ENCODE measurements around the gene KCNQ5.

Gene KCNQ5

GRCh38 chr6:72855471-72855870 is 233.6 kb downstream of the KCNQ5 start:
- TF ChIP-seq CTCF (IDR thresholded peaks at IDR 0.05; ENCODE audit: insufficient read depth, low read length, poor library complexity, severe bottlenecking) (no peak), EZH2phosphoT487 (conservative IDR thresholded peaks at IDR 0.05; ENCODE audit: low read length) (no peak)
- H3K9ac ChIP-seq (ENCODE audit: low read length), result no peak overlapping the region
- no peaks in the 10 kb centered on the region for H3K9me2 ChIP-seq (replicated peaks; ENCODE audit: insufficient read depth, low read length)
- no peak overlapping the region for H3K4me3 ChIP-seq (ENCODE audit: insufficient read depth, low read length, poor library complexity, severe bottlenecking)
- H3K9me3 ChIP-seq (ENCODE audit: insufficient read depth, low read length), result no peaks in the 10 kb centered on the region
- no peaks in the 10 kb centered on the region for H3K27me3 ChIP-seq (ENCODE audit: low read length)
- H3K79me2 ChIP-seq (ENCODE audit: insufficient read depth, low read length), result peaks cover 44% of the 10 kb centered on the region; the same call in 1 of the 2 replicates
- H3F3A ChIP-seq (ENCODE audit: insufficient read depth), result no peaks in the 10 kb centered on the region
- peaks cover 5% of the 10 kb centered on the region; the same call in 1 of the 2 replicates for H4K20me1 ChIP-seq (ENCODE audit: low read depth, low read length)
- no peak overlapping the region for H3K4me2 ChIP-seq (ENCODE audit: low read depth, low read length, poor library complexity, severe bottlenecking)
- H3K36me3 ChIP-seq (ENCODE audit: low read length), result no peaks in the 10 kb centered on the region
- H2AFZ ChIP-seq (ENCODE audit: low read depth, low read length, severe bottlenecking), result no peak overlapping the region
- H3K27ac ChIP-seq (ENCODE audit: low read depth, low read length), result no peak overlapping the region

- Histone ChIP-seq H3K36me3 (ENCODE audit: low read length) (no peaks in the 10 kb centered on the region), H2AFZ (ENCODE audit: low read depth, low read length, severe bottlenecking) (no peak overlapping the region), H3F3A (ENCODE audit: insufficient read depth) (no peaks in the 10 kb centered on the region), H3K9ac (ENCODE audit: low read length) (no peak overlapping the region), H3K4me2 (ENCODE audit: low read depth, low read length, poor library complexity, severe bottlenecking) (no peak overlapping the region), H4K20me1 (ENCODE audit: low read depth, low read length) (peaks cover 5% of the 10 kb centered on the region; the same call in 1 of the 2 replicates), H3K27ac (ENCODE audit: low read depth, low read length) (no peak overlapping the region), H3K79me2 (ENCODE audit: insufficient read depth, low read length) (peaks cover 49% of the 10 kb centered on the region; the same call in 1 of the 2 replicates), H3K9me3 (ENCODE audit: insufficient read depth, low read length) (no peaks in the 10 kb centered on the region), H3K9me2 (replicated peaks; ENCODE audit: insufficient read depth, low read length) (no peaks in the 10 kb centered on the region), H3K4me3 (ENCODE audit: insufficient read depth, low read length, poor library complexity, severe bottlenecking) (no peak overlapping the region), H3K27me3 (ENCODE audit: low read length) (no peaks in the 10 kb centered on the region)
- TF ChIP-seq EZH2phosphoT487 (conservative IDR thresholded peaks at IDR 0.05; ENCODE audit: low read length) (no peak), CTCF (IDR thresholded peaks at IDR 0.05; ENCODE audit: insufficient read depth, low read length, poor library complexity, severe bottlenecking) (no peak)
Measured at GRCh38 chr6:72856801-72857200, 234.9 kb downstream of the KCNQ5 start.

- H3K9me3 ChIP-seq (ENCODE audit: insufficient read depth, low read length), result no peaks in the 10 kb centered on the region
- H3K9ac ChIP-seq (ENCODE audit: low read length), result no peak overlapping the region
- H3K36me3 ChIP-seq (ENCODE audit: low read length), result no peaks in the 10 kb centered on the region
- H3K4me2 ChIP-seq (ENCODE audit: low read depth, low read length, poor library complexity, severe bottlenecking), result no peak overlapping the region
- H3K9me2 ChIP-seq (replicated peaks; ENCODE audit: insufficient read depth, low read length), result no peaks in the 10 kb centered on the region
- no peak overlapping the region for H3K4me3 ChIP-seq (ENCODE audit: insufficient read depth, low read length, poor library complexity, severe bottlenecking)
- H3K27me3 ChIP-seq (ENCODE audit: low read length), result no peaks in the 10 kb centered on the region
- H4K20me1 ChIP-seq (ENCODE audit: low read depth, low read length), result peaks cover 5% of the 10 kb centered on the region; the same call in 1 of the 2 replicates
- H3K79me2 ChIP-seq (ENCODE audit: insufficient read depth, low read length), result peaks cover 54% of the 10 kb centered on the region; the same call in 1 of the 2 replicates
- H2AFZ ChIP-seq (ENCODE audit: low read depth, low read length, severe bottlenecking), result no peak overlapping the region
- TF ChIP-seq EZH2phosphoT487 (conservative IDR thresholded peaks at IDR 0.05; ENCODE audit: low read length) (no peak), CTCF (IDR thresholded peaks at IDR 0.05; ENCODE audit: insufficient read depth, low read length, poor library complexity, severe bottlenecking) (no peak)
- no peaks in the 10 kb centered on the region for H3F3A ChIP-seq (ENCODE audit: insufficient read depth)
- H3K27ac ChIP-seq (ENCODE audit: low read depth, low read length), result no peak overlapping the region
Measured at GRCh38 chr6:72857791-72858585, 236.1 kb downstream of the KCNQ5 start.

Data from SU-DHL-6 (cell line).